HepG2 (cell line): ENCODE results near the gene ACVR2A. TPM values are rescaled to one million over a fixed set of nuclear protein-coding genes. Genes with fewer than 3 reads are reported as not detected.

Experiments
- ELF3 ChIP-seq: IDR thresholded peaks from 2 replicates; pipeline ENCODE4 v1.6.1; 2016; ENCODE audit warnings: missing genetic modification reagents, missing compliant biosample characterization
- SMYD3 ChIP-seq: sonication (generic); formaldehyde crosslinking; IDR thresholded peaks from 2 replicates; pipeline ENCODE4 v1.8.1; 2023; ENCODE audit warnings: mild to moderate bottlenecking, missing genetic modification reagents
- SP140L ChIP-seq: sonication (generic); formaldehyde crosslinking; IDR thresholded peaks from 2 replicates; pipeline ENCODE4 v1.4.0; 2020; ENCODE audit warnings: missing genetic modification reagents, borderline replicate concordance
- THYN1 ChIP-seq: sonication (generic); formaldehyde crosslinking; IDR thresholded peaks from 2 replicates; pipeline ENCODE4 v1.8.1; 2023; ENCODE audit warnings: low read depth, mild to moderate bottlenecking, moderate library complexity, missing genetic modification reagents, borderline replicate concordance
- ZMYM2 ChIP-seq: sonication (generic); formaldehyde crosslinking; IDR thresholded peaks from 2 replicates; pipeline ENCODE4 v1.8.0; 2022; ENCODE audit warnings: mild to moderate bottlenecking, missing genetic modification reagents
- ZNF362 ChIP-seq: sonication (generic); formaldehyde crosslinking; IDR thresholded peaks from 2 replicates; pipeline ENCODE4 v1.4.0; 2020; ENCODE audit warnings: missing genetic modification reagents, mild to moderate bottlenecking, borderline replicate concordance
- ZNF451 ChIP-seq: sonication (generic); formaldehyde crosslinking; IDR thresholded peaks from 2 replicates; pipeline ENCODE4 v1.5.0; 2020; ENCODE audit warnings: mild to moderate bottlenecking, missing genetic modification reagents
- ZSCAN5A ChIP-seq: sonication (generic); formaldehyde crosslinking; IDR thresholded peaks from 2 replicates; pipeline ENCODE4 v1.8.0; 2022; ENCODE audit warnings: mild to moderate bottlenecking, missing genetic modification reagents, borderline replicate concordance
- polyA plus RNA-seq, 8 experiments: library from polyadenylated mRNA; depleted of rRNA in 3 of 8; stranded (reverse) in 7 of 8; unstranded in 1 of 8; fragments of >200 nt; fragmentation: Illumina TruSeq in 4 of 8; extraction: Trizol in 4 of 8; gene quantifications; 2 replicates each; pipeline versions ENCODE4 v1.2.1 to v1.2.3, GENCODE V29; 2011 to 2016; ENCODE audit warnings: low read depth in 4 of 8, missing spikeins in 1 of 8, mixed read lengths in 1 of 8; ENCODE audit not compliant: insufficient read depth in 1 of 8
- total RNA-seq, 5 experiments: library from RNA; depleted of rRNA; stranded (reverse); fragments of >200 nt; fragmentation: Illumina TruSeq; extraction: Trizol; gene quantifications; 2 replicates each; pipeline ENCODE4 v1.2.3, GENCODE V29; 2016; ENCODE audit warnings: low read depth in 1 of 5

The ACVR2A gene
- total and polyA plus RNA-seq, 2 of the 13 experiments (the other 11 are each of a cell fraction or from before 2014, with no cell fraction given): 8.3 to 18.0 TPM

- 0 out of 2 replicates have a peak, but pooled peaks have one; percentile 17 for TF ChIP-seq ZNF362 (CRISPR knock-in tag)
- TF ChIP-seq ZNF451: 0 out of 2 replicates have a peak, but pooled peaks have one; percentile 10
- 0 out of 2 replicates have a peak, but pooled peaks have one; percentile 29 for TF ChIP-seq ELF3 (CRISPR knock-in tag)
- TF ChIP-seq ZSCAN5A (CRISPR knock-in tag): peak; percentile 68; the same call in 1 of the 2 replicates
- 0 out of 2 replicates have a peak, but pooled peaks have one; percentile 69 for TF ChIP-seq SP140L (CRISPR knock-in tag)
- 0 out of 2 replicates have a peak, but pooled peaks have one; percentile 11 for TF ChIP-seq ZMYM2 (CRISPR knock-in tag)
- TF ChIP-seq SMYD3 (CRISPR knock-in tag): 0 out of 2 replicates have a peak, but pooled peaks have one; percentile 47
- no peak for TF ChIP-seq THYN1
Measured at GRCh38 chr2:147843391-147843863, 1.4 kb upstream of the ACVR2A start (continued).
